RKO (cell line): ENCODE measurements around the gene PPCS.

Experiments used
- DNase-seq: peaks from one replicate; pipeline ENCODE4 v3.0.0-alpha.2; 2016; ENCODE audit warnings: low spot score

PPCS gene

DNA sequence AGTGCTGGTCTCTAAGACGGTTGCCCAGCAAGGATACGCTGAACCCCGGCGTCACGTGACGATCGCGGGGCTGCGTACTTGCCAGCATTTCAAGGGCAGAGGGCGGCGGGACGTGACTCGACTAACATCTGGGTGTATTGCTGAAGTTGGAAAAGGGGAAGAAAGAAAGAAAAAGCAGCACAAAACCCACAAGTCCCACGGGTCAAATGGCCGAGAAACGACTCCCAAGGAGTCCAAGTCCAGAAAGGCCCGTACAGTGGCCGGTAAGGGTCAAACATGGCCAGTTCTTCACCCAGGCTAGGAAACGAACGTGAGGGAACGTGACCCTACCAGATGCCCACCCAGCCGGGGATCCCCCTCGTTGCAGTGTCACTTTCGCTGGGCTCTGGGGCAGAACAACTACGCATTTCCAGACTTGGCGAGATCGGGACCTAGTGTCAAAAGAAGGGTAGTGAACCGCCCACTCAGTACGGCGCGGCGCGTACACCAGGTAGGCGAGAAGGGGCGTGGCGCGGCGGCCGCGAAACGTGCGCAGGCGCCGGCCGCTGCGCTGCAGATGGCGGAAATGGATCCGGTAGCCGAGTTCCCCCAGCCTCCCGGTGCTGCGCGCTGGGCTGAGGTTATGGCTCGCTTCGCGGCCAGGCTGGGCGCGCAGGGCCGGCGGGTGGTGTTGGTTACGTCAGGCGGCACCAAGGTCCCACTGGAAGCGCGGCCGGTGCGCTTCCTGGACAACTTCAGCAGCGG lies at the start of gene PPCS, which contains the start of gene ZMYND12:
TSS of gene PPCS (plus strand) at position 534 of the 744 bp plus-strand sequence. CDS start at position 557, 23 bp downstream.
TSS of gene ZMYND12 (minus strand) at position 13 of the 744 bp plus-strand sequence. CDS start 25 bp downstream, outside the sequence.
- DNase-seq = peak; percentile 89

DNA sequence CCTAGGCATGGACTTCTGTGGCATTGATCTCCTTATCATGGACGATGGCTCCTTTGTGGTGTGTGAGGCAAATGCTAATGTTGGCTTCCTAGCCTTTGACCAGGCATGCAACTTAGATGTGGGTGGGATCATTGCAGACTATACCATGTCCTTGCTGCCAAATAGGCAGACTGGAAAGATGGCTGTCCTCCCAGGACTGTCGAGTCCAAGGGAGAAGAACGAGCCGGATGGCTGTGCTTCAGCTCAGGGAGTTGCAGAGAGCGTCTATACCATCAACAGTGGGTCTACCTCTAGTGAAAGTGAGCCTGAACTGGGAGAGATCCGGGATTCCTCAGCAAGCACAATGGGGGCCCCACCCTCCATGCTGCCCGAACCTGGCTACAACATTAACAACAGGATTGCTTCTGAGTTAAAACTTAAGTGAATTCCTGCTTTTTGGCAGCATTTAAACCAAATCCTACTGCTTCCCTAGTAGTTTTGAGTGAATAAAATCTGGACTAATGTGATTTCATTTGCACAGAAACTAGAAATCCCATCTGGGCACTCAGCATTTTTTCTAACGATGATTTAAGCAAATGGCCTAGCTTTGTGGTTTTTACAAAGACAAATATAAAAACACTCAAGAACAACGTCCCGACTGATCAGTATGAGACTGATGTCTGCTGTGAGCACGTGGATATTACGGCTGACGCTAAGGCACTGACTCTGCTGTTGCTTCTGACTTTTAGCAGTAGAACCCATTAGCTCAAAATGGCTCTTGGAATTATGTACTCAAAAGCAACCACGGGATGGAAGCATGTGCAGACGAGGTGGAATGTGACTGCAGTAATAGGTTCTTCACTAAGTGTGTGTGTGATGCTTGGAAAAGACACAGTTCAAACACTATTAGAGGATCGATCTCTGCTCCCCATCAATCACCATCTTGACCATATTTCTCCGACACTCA lies 41.5 kb upstream of the PPCS start:
- DNase-seq = no peak

DNA sequence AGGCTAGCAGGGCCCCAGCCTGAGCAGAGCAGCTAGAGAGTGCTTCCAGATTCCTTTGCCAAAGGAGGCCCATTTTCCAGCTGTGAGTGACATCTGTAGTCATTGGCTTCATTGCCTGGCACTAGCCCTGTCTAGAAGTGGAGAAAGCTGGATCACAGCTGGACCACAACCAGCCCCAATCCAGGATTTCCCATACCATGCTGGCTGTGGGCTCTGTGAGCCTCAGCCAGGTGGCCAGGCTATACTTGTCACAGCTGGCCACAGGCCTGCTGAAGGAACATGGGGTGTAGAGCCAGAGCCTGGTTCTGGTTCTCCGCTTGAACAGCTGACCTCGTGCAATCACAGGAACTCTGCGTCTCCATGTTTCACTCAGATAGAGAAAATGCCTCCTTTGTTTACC lies 39.2 kb upstream of the PPCS start:
- no peak for DNase-seq

DNA sequence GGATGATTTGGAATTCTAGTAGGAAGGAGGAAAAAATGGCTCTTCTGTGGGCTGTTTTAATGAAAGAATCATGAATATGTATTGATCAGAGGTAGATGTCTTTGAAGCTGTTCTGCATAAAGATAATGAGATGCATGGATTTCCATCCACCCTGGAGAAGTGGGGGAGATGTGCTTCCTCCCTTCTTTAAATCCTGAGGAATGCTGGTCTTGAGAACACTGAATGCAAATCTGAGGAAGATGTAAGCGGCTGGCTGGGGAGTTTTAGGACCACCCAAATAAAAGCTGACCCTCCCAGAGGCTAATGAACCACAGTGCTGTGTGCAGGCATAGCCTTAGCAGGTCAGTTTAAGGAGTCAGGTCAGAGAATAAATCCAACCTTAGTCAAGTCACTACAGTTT lies 37.8 kb upstream of the PPCS start:
- DNase-seq = no peak

DNA sequence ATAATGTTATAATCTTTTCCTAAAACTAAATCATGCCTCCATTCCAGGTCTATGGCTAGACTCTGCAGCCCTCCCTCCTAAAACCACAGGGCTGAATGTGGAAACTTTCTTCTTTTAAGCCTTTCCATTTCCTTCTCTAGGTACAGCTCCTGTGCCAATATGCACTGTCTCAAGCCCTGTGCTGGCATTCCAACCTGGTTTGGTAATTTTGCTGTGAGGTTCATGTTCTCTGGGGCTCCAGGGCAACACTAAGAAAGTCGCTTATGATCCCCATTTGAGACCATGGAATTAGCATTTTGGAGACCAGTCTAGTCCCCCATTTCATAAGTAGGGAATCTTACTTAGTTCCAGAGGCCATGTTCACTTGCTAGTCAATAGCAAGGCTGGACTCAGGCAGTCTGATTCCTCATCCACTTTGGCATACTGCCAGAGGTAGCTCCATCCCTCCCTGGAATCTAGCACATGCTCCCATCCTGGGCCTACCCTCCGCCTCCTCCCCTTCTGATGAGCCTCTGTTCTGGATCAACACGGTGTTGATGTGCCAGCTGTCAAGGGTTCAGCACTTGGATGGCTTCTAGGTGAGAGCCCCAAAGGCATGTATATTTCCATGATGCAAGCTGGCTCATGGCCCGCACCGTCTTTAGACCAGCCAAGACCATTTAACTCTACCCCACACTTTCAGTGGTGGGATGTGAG lies 37.1 kb upstream of the PPCS start:
- DNase-seq = no peak

DNA sequence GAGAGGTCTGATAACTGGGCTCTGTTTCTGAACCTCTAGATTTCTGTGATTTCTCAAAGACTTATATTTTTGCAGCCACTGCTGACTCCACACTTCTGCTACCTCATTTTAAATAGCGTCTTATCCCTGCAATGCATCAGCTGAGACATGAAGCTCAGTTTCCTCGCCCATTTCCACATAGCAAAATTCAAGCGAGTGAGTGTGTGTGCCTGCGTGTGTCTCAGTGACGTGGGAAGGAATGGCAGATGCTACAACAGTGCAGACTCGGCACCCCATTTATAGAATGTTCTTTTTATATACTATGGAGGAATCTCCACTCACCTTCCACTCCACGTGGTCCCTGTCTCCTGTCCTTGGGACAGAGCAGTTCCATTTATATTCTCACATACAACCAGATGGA lies 36.2 kb upstream of the PPCS start:
- no peak for DNase-seq

DNA sequence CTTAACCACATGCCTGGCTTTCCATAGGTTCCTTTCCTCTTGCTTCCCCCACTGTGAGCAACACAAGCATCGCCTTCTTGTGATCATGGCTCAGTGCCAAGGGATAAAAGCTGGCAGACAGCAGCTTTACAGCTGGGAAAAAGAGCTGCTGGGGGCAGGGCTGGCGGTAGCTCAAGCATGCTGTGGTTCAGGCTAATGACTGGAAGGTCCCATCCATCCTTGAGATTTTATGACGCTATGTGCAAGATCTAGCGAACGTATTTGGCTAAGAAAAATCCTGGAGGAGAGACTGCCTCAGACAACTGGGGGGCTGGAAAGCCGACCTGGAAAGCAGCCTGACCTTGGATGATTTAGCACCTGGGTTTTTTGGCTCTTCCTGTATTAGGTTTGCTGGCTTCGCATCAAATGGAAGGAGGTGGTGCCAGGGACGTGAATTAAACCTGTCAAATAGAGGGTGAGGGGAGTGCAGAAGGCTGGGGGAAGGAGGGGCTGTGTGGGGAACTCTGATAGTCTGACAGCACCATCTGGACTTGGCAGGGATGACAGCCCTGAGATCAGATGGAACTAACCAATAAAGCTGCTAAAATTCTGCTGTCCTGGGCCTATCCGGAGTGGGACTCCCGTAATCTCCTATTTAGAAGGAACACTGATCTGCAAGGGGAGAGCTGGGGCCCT lies 35.3 kb upstream of the PPCS start:
- no peak for DNase-seq

DNA sequence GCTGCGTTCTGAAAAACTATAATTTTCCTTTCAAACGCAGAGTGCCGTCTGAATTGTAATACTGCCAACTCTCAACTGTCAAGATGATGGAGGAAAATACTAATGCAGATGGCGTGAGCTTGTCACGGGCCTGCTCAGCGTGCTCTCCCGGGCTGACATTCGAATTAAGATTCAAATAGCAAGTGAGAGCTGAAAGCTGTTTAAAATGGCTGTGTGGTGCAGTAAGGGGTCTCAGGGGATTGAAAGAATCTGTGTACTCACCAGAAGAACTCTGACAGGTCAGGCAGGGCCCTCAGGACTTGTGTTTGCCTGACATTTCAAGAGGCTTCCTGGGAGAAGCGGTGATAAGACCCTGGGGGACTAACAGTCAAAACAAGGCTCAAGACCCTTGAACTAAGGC lies 33.6 kb upstream of the PPCS start:
- no peak for DNase-seq

DNA sequence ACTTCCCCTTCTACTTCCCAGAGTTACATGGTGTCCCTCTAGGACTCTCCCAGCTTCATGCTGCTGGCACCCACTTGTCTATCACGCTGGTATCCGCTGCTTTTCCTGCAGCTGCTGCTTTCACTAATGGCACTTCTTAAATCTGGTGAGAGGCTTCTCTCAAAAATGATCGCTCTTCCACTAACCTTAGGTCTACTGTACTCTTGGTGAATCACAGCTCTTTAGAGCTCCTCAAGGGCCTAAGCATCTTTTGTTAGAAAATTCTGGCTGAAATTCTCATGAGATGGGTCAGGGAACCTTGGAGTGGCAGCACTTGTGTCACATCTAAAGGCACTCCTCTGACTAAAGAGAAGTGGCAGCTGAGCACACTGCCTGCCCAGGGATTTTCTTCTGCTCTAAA lies 32.7 kb upstream of the PPCS start:
- DNase-seq = no peak

DNA sequence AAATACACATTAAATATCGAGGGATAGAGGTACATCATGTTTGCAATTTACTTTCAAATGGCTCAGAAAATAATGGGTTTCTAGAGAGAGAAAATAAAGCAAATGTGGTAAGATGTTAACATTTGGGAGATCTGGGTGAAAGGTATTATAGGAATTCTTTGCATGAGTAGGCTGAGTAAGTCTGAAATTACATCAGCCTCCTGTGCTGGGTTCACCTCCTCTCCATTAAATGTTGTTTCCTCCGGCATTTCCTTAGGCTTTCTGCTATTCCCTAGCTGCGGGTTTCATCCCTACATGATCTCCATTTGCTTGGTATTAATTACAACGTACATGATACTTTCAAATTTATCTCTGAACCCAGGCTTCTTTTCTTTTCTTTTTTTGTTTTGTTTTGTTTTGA lies 32.1 kb upstream of the PPCS start:
- no peak for DNase-seq

DNA sequence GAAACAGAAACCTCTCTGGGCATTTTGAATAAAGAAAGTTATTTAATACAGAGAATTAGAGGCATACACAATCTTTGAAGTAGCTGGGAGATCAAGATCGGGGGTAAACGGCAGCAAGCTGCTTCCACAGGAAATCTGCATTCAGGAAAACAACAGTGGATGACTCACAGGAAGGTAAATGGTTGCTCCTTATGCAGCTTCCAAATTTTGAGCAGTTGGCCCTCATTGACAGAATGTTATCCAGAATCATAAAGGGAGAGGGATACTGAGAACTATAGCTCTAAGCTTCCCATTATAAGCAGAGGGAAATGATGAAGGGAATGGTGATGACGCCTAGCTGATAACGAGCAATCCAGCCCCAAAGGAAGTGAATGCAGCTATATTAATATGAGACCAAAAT lies 29.1 kb upstream of the PPCS start:
- DNase-seq = no peak

DNA sequence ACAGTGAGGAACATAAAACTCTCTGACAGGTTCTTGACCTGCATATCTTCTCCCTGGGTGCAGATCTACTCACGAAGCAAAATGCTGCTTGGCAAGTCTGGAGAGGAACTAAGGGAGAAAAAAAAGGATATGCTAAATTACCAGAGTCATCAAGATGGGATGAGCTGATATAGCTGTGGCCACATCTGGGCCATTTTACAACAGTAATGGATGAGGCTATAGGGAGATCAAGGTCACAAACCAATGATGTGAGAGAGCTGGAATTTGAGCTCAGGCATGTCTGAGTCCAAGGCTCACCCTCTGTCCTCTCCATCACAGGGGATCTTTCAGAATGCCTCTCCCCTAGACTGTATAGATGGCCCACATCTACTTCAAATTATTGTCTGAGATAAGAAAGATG lies 26.7 kb upstream of the PPCS start:
- no peak for DNase-seq

DNA sequence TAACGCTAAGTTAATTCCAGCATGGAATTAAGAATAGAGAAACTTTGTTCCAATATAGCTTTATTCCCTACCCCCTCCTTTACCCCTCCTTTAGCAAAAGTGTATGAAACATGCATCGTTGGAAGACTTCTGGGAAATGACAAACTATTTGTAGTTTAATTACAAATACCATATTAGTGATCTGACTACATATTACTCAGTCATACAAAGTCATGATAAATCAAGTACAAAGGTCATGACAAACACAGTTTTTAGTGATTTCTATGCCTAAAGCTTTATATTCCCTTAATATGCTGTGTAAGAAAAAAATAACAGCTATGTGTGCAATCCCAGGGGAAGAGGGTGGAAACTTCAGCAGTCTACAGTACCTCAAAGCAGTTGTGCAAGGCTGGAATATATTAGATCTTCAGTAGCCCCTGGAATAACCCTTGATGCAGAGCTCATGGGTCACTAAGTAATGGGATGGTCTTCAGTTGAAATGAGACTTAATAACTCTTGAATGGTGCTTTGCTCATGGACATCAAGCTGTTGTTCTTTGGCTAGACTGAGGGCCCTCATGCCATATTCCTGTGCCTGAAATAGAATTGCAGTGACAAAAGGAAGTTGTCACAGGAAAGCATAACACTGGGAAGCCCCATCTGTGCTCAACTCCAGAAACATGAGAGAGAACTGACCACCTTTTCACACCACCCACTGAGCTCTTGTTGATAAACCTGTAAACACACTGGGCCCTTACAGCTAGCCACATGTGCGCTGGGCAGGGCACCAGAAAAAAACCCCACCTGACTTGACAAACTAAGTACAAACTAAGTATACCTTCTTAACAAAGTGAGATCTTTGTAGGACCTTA lies 25.8 kb upstream of the PPCS start:
- peak; percentile 24 for DNase-seq

DNA sequence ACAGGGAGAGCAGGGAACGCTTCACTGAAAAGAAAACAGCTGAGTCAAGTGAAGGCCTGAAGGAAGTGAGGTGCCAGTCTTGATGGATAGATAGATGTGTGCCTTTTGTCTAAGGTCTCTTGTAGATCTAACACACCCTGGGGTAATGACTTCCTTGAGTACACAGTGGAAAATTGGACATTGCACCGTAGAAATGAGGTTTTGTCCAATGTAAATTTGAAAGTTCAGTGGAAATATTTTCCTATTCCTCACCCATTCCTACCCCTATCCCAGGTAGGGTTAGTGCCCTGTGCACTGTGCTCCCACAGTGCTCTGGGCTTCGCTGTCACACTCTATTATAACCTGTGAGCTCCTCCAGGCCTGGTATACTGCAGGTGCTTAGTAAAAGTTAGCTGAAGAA lies 24.8 kb upstream of the PPCS start:
- DNase-seq = no peak

DNA sequence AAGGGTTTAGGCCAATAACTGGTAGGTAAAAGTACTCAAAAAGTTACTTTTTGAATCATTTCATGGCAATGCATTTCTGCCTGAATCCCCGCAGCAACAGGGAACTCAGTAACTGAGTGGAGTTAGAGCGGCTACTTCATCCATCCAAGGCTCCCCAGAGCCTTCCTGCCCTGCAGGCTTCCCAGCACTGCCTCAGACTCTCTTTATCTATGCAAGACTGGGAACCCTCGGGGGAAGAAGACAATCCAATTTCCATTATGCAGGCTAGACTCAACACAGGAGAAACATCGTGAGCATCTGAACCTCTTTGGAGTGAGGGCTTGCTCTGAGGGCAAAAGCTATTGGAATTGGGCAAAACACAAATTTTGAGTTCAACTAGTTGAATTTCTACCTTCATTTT lies 23.6 kb upstream of the PPCS start:
- no peak for DNase-seq

DNA sequence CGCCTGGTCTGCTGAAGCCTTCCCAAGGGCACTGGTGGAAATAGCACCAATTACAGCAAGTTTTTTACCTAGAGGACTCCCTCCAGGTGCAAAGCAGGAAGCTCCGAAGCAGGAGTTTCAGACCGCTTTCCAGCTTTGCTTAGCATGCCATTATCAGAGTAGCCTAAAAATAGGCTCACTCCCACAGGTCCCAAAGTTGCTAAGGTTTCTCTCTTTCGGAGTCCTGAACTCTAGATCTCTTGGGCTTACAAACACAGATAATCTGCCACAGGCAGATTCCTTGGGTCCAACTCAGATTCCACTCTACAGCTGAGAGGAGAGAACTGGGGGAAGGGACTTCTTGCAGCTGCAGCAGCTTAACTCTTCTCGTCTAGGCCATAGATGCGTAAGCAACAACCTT lies 23.0 kb upstream of the PPCS start:
- no peak for DNase-seq

DNA sequence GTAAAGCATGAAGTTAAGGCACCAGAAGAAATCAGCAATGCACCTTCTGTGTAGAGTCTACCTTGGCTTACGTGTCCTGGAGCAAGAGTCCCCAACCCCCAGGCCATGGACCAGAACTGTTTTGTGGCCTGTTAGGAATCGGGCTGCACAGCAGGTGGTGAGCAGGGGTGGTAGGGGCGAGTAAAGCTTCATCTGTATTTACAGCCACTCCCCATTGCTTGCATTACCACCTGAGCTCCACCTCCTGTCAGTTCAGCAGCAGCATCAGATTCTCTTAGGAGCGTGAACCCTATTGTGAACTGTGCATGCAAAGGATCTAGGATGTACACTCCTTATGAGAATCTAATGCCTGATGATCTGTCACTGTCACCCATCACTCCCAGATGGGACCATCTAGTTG lies 22.0 kb upstream of the PPCS start:
- DNase-seq = no peak

DNA sequence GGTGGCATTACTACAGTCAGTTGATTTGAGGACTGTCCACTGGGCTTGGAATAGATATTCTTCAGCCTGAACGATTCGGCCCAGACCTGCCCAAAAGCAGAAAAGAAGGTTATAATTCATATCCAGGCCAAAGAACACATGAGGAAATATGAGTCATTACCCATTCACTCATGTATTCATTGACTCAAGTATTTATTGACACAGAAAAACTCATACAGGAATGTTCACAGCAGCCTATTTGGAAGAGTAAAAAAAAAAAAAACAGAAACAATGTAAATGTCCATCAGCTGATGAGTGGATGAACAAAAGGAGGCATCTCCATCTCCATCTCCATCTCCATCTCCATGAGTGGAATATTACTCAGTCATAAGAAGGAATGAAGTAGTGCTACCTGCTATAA lies 16.4 kb upstream of the PPCS start:
- DNase-seq = peak; percentile 76

DNA sequence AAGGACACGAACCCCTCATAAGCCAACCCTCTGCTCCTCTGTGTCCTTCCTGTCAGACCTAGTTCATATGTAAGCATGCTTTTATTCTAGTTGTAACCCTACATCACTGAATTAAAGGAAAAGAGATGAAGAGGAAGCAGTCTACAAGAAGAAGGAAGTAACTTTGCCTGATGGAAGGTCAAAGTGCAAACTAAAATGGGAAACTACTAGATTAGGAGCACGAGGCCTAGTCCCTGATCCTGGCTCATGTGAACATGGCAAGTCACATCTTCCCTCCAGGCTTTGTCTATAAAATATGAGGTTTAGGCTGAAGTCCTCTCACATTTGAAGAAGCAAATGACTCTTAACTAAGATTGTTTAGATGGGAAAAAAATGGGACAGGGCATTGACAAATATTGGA lies 13.7 kb upstream of the PPCS start:
- DNase-seq = no peak

DNA sequence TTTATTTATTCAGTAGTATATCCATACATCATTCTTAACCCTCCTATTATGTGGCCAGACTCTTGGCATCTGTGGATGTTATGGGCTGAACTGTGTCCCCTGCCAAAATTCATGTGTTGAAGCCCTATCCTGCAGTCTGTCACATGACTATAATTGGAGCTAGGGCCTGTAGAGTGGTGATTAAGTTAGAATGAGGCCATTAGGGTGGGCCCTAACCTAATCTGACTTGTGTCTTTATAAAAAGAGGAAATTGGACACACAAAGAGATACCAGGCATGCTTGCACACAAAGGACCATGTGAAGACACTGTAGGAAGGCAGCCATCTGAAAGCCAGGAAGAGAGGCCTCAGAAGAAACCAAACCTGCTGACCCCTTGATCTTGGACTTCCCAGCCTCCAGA lies 7.1 kb upstream of the PPCS start:
- no peak for DNase-seq

DNA sequence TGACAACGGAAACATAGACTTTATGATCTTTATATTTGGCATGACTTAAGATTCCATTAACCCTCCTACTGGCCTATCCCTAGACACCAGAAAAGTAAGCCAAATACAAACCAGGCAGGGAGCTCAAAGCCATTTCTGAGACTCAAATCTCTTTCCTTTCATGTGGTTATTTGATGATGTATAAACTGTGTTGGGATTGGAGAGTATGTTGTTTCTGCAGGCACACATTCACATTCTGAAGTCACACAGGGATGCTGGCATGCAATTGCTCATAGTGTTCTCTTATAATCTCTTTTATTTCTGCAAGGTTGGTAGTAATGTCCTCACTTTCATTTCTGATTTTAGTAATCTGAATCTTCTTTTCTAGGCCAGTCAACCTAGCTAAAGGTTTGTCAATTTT lies 6.3 kb upstream of the PPCS start:
- no peak for DNase-seq
